AG04449 (cell line): ENCODE results near the gene ALPK1.

ENCODE experiments used
- CTCF ChIA-PET: fragments of 350-600 bp; formaldehyde crosslinking; extraction: SDS; loops from one replicate; lab custom pipeline; 2021; ENCODE audit warnings: antibody characterized with exemption; lab: Yijun Ruan, JAX
- POLR2A ChIA-PET: fragments of 400-600, 350-600 bp; formaldehyde crosslinking; extraction: SDS; loops from one replicate; lab custom pipeline; 2020; ENCODE audit warnings: antibody characterized with exemption, inconsistent platforms; lab: Yijun Ruan, JAX
- DNase-seq: peaks from one replicate; pipeline ENCODE4 v3.0.0-alpha.2; 2010; ENCODE audit warnings: low read depth, low spot score
- H3K4me3 ChIP-seq: 2 replicates; pipeline ENCODE4 v1.5.1; 2011; ENCODE audit warnings: low read depth, mild to moderate bottlenecking, control low read depth, low read length
- CTCF ChIP-seq: IDR thresholded peaks from one replicate; pipeline ENCODE4 v1.5.1; 2011; ENCODE audit warnings: mild to moderate bottlenecking, moderate library complexity, low read length, control low read depth, inconsistent platforms; ENCODE audit not compliant: insufficient read depth; ENCODE audit errors: missing control alignments

ALPK1 gene

GRCh38 chr4:112370466-112370865, 73.3 kb downstream of the ALPK1 start:
- no peak overlapping the region for H3K4me3 ChIP-seq
- POLR2A ChIA-PET = no interaction called here
- DNase-seq = no peak
- no peak for TF ChIP-seq CTCF
- CTCF ChIA-PET = interaction anchor here (0.9 kb wide), 1 partner anchor 234 kb away, joined by 3 read pairs; no protein-coding TSS in a partner anchor

GRCh38 chr4:112371361-112371760, 74.2 kb downstream of the ALPK1 start:
- POLR2A ChIA-PET = interaction anchor here (0.7 kb wide), 1 partner anchor 33 kb away, joined by 3 read pairs; no protein-coding TSS in a partner anchor
- TF ChIP-seq CTCF = no peak
- no peak overlapping the region for H3K4me3 ChIP-seq
- no peak for DNase-seq
- CTCF ChIA-PET = interaction anchor here (0.9 kb wide), 1 partner anchor 234 kb away, joined by 3 read pairs; no protein-coding TSS in a partner anchor

DNA sequence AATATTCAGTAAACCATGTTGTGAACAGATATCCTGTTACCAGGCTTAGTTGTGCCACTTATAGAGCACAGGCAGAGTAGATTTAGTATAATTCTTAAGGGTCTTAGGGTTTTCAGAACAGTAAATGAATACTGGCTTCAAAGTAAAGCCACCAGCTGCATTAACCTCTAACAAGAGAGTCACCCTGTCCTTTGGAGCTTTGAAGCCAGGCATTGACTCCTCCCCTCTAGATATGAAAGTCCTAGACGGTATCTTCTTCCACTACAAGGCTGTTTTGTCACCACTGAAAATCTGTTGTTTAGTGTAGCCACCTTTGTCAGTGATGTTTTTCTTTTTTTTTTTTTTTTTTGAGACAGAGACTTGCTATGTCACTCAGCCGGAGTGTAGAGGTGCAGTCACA, 77.7 kb downstream of the ALPK1 start:
- no peak overlapping the region for H3K4me3 ChIP-seq
- no peak for TF ChIP-seq CTCF
- DNase-seq = no peak
- POLR2A ChIA-PET = no interaction called here
- CTCF ChIA-PET = interaction anchor here (1.0 kb wide), 1 partner anchor 564 kb away, joined by 3 read pairs; no protein-coding TSS in a partner anchor

GRCh38 chr4:112377171-112377570, 80.0 kb downstream of the ALPK1 start:
- CTCF ChIA-PET = no interaction called here
- no peak for DNase-seq
- no peak for TF ChIP-seq CTCF
- POLR2A ChIA-PET = interaction anchor here (0.7 kb wide), 1 partner anchor 9 kb away, joined by 3 read pairs; no protein-coding TSS in a partner anchor
- no peak overlapping the region for H3K4me3 ChIP-seq

DNA sequence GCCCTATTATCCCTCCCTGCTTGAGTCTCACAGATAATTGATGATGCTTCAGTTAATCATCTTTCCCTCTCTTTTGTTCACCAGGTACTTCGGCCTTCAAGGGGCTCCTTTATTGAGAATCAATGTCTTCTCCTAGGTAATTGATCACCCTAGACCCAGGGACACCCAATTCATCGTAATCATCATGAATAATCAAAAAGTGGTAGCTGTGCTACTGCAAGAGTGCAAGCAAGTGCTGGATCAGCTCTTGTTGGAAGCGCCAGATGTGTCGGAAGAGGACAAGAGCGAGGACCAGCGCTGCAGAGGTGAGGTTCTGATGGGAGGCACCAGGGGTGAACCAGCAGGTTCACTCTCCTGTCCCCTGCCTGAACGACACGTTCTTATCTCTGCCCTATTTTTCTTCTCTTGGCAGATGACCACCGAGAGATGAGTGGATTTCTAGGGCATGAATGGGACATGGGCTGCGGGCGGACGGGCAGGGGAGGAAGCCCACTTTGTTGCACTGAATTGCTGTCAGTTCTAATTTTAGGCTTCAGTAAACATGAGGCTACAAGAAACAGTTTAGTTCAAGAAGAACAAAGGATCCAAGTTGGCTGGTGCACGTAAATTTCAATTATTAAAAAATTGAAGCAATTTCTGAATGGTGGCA, 80.5 kb downstream of the ALPK1 start:
- CTCF ChIA-PET = no interaction called here
- POLR2A ChIA-PET = interaction anchor here (0.7 kb wide), 1 partner anchor 9 kb away, joined by 3 read pairs; no protein-coding TSS in a partner anchor
- no peak for DNase-seq
- no peak overlapping the region for H3K4me3 ChIP-seq
- no peak for TF ChIP-seq CTCF

GRCh38 chr4:112378243-112378620, 81.1 kb downstream of the ALPK1 start:
- no peak overlapping the region for H3K4me3 ChIP-seq
- no peak for DNase-seq
- TF ChIP-seq CTCF = no peak
- CTCF ChIA-PET = no interaction called here
- POLR2A ChIA-PET = no interaction called here
